Endothelial cell (in vitro differentiated cells): ENCODE measurements around the gene ANKZF1. TPM values are rescaled to one million over a fixed set of nuclear protein-coding genes. Genes with fewer than 3 reads are reported as not detected.

Experiments used
- DNase-seq: peaks from one replicate; pipeline ENCODE4 v3.0.0; 2021; ENCODE audit warnings: low spot score
- H3K27ac Mint-ChIP-seq: one replicate; pipeline ENCODE4 v1.8.0; 2021; ENCODE audit warnings: mixed read lengths, inconsistent platforms; ENCODE audit not compliant: unreplicated experiment
- H3K27me3 Mint-ChIP-seq: one replicate; pipeline ENCODE4 v1.8.0; 2021; ENCODE audit warnings: mild to moderate bottlenecking, moderate library complexity, mixed read lengths, inconsistent platforms; ENCODE audit not compliant: unreplicated experiment
- H3K36me3 Mint-ChIP-seq: one replicate; pipeline ENCODE4 v1.8.0; 2021; ENCODE audit warnings: mild to moderate bottlenecking, low read depth, mixed read lengths, inconsistent platforms; ENCODE audit not compliant: unreplicated experiment
- H3K4me1 Mint-ChIP-seq: one replicate; pipeline ENCODE4 v1.8.0; 2021; ENCODE audit warnings: mild to moderate bottlenecking, mixed read lengths, inconsistent platforms; ENCODE audit not compliant: unreplicated experiment
- H3K4me3 Mint-ChIP-seq: one replicate; pipeline ENCODE4 v1.8.0; 2021; ENCODE audit warnings: mild to moderate bottlenecking, mixed read lengths, inconsistent platforms; ENCODE audit not compliant: unreplicated experiment
- H3K9me3 Mint-ChIP-seq: one replicate; pipeline ENCODE4 v1.8.0; 2021; ENCODE audit warnings: mixed read lengths, inconsistent platforms; ENCODE audit not compliant: unreplicated experiment
- CTCF ChIP-seq: fragments of 200-600 bp; sonication (generic); IDR thresholded peaks from one replicate; pipeline ENCODE4 v1.5.0; 2021; ENCODE audit warnings: antibody characterized with exemption; ENCODE audit not compliant: unreplicated experiment
- total RNA-seq: library from RNA; stranded (reverse); fragmentation: NEBNext Ultra II Directional; extraction: Animal tissue kit (Norgen Biotek cat#: 25700); gene quantifications from one replicate; pipeline ENCODE4 v1.2.1, GENCODE V29; 2021; ENCODE audit not compliant: unreplicated experiment

Gene ANKZF1
- total RNA-seq, 1 donor from 2014 or later, result 43.8 TPM

- peaks cover 18% of the 10 kb centered on the region for H3K36me3 Mint-ChIP-seq
- peak overlapping the region; percentile 85 for H3K4me3 Mint-ChIP-seq
- no peak for TF ChIP-seq CTCF
- no peaks in the 10 kb centered on the region for H3K9me3 Mint-ChIP-seq
- H3K4me1 Mint-ChIP-seq, result peaks cover 14% of the 10 kb centered on the region
- DNase-seq, result peak; percentile 62
- H3K27me3 Mint-ChIP-seq, result peaks cover 10% of the 10 kb centered on the region
- peak overlapping the region; percentile 74 for H3K27ac Mint-ChIP-seq
Measured at GRCh38 chr2:219218217-219218731, 11.3 kb upstream of the ANKZF1 start.

DNA sequence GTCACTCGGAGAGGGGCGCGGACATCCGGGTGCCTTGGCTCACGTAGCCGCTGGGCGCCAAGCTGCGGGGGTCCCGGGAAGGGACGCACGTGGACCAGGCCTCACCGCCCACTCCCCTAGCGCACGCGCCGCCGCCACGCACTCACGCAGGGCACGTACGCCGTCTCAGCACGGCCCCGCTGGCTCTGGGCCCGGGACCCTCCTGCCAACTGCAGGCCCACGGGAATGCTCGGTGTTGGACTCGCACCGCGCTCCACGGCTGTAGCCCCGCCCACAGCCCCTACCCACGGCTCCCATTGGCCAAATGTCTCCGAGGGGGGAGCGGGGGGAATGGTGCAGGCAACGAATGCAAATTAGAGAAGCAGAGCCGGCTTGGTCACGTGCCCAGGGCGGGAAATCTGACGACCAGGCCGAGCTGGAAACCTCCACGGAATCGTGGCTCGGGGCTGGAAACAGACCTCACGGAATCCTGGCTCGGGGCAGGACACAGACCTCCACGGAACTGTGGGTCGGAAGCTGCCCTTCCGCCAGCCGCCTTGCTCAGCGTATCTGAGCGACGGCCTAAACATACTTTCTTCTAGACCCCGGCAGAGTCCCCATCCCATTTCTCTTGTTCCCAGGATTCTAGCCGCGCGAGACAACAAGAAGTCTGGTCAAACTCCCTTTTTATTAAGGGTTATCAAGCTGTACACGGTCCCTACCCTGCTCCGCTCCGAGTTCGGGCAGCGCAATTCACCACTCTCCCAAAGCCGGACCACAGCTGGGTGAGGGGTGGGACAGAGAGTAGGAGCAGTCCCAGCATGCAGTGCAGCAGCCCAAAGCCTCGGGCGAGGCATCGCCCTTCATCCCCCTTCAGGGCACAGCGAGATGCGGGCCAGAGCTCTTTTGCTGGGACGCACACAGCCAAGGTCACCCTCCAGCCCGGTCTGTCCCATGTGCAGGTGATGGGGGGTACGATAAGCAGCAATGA, 10.6 kb upstream of the ANKZF1 start, which contains the start of gene ABCB6:
Gene ABCB6, minus strand, starts transcription at position 227 of the 970 bp plus-strand sequence. CDS start 285 bp downstream, outside the sequence.
- no peaks in the 10 kb centered on the region for H3K9me3 Mint-ChIP-seq
- H3K36me3 Mint-ChIP-seq, result peaks cover 24% of the 10 kb centered on the region

DNA sequence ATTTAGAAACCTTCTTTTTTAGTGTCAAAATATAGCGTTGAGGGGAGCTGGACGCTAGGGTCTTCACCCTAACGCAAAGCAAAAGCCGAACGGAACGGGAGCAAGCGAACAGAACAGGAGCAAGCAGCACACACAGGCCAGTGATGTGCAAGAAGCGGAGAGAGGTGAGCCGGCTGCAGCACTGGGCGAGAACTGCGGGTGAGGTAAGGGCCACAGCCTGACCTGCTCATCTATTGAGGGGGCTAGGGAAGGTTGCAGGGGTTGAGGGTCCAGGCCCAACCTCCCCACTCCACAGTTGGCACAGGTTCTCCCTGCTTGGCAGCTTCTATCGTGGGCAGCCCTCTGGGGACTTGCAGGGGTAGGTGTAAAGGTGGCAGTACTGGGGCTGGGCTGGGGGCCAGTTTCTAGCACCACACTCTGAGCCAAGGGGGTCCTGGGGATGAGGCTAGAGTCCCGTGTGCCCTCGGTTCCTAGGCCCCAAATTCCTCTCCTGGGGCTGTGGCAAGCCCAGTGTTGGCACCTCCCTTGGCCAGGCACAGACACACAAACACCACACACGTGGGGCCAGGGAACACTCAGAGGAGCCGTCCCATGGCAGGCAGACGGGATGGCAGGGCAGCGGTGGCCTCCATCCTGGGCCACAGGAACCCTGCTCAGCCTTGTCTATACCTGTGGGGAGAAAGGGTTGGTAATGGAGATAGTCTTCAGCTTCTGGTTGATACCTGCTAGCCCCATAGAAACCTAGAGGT, 9.6 kb upstream of the ANKZF1 start:
- Mint-ChIP-seq H3K27ac (peak overlapping the region; percentile 64), H3K27me3 (peaks cover 9% of the 10 kb centered on the region), H3K9me3 (no peaks in the 10 kb centered on the region), H3K4me1 (peaks cover 14% of the 10 kb centered on the region), H3K4me3 (peak overlapping the region; percentile 74), H3K36me3 (peaks cover 28% of the 10 kb centered on the region)
- TF ChIP-seq CTCF, result no peak
- DNase-seq, result no peak

More for the DNA sequence above, 10.6 kb upstream of the ANKZF1 start, which contains the start of gene ABCB6:
- peaks cover 10% of the 10 kb centered on the region for H3K27me3 Mint-ChIP-seq
- H3K4me1 Mint-ChIP-seq, result peaks cover 14% of the 10 kb centered on the region
- DNase-seq, result peak; percentile 89
- peak within 1 kb of the TSS; percentile 74 for H3K27ac Mint-ChIP-seq
- no peak for TF ChIP-seq CTCF
- peak within 1 kb of the TSS; percentile 85 for H3K4me3 Mint-ChIP-seq

DNA sequence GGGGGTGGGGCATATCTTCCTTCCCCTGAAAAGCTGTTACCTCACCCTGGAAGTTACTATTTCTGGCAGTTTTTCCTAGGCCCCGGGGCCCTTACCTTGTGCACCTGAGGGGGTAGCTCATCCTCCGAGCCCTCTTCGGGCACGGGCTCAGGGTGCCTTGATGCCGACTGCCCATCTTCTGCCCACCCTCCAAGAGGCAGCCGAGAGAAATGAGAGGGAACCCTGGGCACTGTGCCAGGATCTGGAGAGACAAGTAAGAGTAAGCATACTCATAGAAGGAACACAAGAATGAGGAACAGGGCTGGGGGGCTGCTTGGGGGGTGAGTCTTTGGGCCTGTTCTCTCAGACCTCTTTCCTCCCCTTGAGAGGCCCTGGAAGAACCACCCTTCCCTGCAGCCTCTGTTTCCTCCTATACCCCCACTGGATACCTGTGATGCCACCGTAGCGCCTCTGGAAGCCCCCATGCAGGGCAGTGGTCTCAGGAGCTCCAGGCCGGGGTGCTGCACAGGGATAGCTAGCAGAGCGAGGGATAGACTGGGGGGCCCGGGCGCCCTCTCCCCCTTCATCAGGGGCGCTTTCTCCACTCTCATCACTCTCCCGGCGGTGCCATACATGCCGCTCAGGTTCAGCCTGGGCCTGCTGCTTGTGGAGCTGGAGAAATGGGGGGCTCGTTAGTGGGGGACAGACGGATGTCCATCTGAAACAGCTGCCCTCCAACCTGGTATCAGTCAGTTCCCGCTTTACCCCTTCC, 8.8 kb upstream of the ANKZF1 start:
- no peak overlapping the region for H3K4me3 Mint-ChIP-seq

More for the DNA sequence above, 8.8 kb upstream of the ANKZF1 start:
- no peaks in the 10 kb centered on the region for H3K9me3 Mint-ChIP-seq
- H3K4me1 Mint-ChIP-seq, result peaks cover 14% of the 10 kb centered on the region
- no peak for DNase-seq
- H3K27me3 Mint-ChIP-seq, result peaks cover 10% of the 10 kb centered on the region
- peaks cover 37% of the 10 kb centered on the region for H3K36me3 Mint-ChIP-seq
- no peak overlapping the region for H3K27ac Mint-ChIP-seq
- TF ChIP-seq CTCF, result no peak
